GM18909 (cell line): ENCODE results near the gene ABCG1.

Experiments
- ATAC-seq: cut with Tn5 transposase; IDR thresholded peaks from one replicate; pipeline ENCODE4 v1.9.1; 2021; ENCODE audit warnings: mild to moderate bottlenecking; ENCODE audit not compliant: unreplicated experiment, poor library complexity

Gene ABCG1

DNA sequence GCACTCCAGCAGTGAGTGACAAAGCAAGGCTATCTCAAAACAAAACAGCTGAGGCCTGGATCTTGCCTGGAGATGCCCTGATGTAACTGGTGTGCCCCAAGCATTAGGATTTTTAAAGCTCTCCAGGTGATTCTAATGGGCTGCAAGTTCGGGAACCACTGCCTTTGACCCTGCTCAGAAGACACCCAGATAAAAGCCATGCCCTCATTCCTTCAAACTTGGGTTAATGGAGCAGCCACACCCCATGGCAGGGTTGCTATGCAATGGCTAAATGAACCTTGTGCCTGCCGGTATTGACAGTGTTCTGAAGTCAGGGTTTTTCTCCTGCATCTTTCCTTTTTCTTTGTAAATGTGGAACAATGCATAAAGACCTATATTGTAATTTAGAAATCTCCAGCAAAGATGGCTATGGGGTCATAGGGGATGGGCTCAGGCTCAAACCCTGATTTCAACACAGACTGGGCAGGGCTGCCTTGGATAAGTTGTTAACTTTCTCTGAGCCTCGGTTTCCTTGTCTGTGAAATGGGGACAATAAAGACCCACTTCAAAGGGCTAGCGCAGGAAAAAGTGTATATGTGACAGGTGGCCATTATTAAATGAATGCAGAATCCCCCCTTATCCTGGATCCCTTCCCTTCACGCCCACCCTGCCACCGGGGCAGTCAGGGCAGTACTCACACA, 95.8 kb downstream of the ABCG1 start:
- ATAC-seq = no peak

DNA sequence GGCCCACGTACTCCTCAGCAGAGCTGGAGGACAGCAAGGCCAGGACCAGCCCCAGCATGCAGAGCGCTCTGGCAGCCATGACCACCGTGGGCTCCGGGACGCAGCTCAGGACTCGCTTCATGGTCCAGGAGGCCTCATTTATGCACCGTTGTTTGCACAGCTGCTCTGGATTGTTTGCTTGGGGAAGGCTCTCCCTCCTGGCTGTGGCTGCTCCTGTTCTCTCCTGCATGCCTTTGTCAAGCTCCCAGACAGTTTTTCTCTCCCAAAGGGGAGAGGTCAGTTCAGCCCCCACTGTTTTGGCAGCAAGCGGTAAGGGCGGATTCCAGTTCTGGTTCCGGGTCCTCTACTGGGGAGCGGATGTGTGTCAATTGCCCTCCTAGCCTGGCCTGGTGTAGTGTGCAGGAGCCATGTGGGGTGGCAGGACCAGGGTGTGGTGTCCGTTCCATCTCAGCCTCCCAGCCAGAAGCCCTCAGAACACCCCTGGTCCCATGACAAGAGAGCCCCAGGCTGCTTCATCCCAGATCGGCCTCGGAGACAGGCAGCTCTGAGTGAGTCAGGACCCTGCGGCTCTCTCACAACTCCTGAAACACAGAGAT, 96.5 kb downstream of the ABCG1 start, which contains the start of gene TFF3:
TSS of gene TFF3 (minus strand) at position 114 of the 596 bp plus-strand sequence. CDS start at position 79, 35 bp downstream.
- no peak for ATAC-seq

DNA sequence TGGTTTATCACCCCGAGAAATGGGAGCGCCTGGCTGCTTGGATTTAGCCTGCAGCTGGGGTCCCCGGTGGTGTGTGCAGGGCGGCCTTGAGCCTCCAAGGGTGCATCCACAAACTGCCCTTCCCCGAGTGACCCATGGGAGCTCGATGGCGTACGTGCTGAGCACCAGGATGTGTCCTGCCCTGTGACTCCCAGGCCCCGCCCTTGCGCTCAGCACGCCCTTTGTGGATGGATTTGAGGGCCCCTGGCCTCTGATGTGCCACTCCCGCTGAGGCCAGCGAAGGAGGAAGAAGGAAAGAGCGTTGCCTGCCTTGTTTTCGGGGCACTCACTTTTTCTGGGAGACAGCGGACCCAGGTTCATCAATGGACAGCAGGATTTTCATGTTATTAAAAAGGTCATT, 98.0 kb downstream of the ABCG1 start:
- no peak for ATAC-seq

- ATAC-seq = no peak
Measured at GRCh38 chr21:42317341-42317741, 98.4 kb downstream of the ABCG1 start.

GRCh38 chr21:42317826-42318746, 99.1 kb downstream of the ABCG1 start:
- no peak for ATAC-seq

DNA sequence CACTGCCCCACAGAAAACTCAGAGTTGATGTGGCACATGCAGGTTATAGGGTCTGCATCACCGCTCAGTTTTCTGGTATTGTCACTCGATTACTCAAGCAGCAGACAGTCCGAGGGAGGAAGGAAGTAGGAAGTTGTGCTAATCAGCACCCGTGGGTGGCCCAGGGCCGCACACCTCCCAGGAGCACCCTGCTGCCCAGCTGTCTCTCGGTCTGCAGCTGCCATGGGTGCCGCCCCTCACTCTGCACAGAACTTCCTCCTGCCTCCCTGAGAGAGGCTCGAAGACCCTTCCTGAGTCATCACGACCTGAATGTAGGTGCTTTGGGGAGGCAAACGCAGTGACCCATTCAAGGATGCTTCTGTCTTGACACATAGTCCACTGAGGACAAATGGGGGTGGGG, 100.4 kb downstream of the ABCG1 start:
- ATAC-seq = no peak

- ATAC-seq = no peak
Measured at GRCh38 chr21:42319851-42320572, 101.1 kb downstream of the ABCG1 start.

- no peak for ATAC-seq
Measured at GRCh38 chr21:42320791-42321190, 101.9 kb downstream of the ABCG1 start.

- ATAC-seq = no peak
Measured at GRCh38 chr21:42321231-42321630, 102.3 kb downstream of the ABCG1 start.

DNA sequence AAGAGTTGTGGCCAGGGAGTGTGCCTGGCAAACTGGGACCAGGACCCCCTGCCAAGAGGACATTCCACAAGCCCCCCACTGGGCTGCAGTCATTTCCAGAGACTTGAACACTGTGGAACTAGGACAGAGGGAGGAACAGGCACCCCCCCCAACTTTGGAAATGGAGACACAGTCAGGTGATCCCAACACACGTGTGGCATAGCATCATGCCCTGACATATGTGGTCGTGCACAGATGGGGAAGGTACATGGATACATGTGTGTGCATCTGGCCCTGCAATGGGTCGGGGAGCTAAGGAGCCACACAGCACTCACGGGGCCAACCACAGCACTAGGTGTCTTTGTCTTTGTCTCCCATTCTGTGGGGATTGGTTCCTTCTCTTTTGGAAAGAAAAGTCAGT, 102.9 kb downstream of the ABCG1 start:
- ATAC-seq = no peak

- ATAC-seq = no peak
Measured at GRCh38 chr21:42324896-42325295, 106.0 kb downstream of the ABCG1 start.

- no peak for ATAC-seq
Measured at GRCh38 chr21:42330380-42331371, 111.7 kb downstream of the ABCG1 start.

DNA sequence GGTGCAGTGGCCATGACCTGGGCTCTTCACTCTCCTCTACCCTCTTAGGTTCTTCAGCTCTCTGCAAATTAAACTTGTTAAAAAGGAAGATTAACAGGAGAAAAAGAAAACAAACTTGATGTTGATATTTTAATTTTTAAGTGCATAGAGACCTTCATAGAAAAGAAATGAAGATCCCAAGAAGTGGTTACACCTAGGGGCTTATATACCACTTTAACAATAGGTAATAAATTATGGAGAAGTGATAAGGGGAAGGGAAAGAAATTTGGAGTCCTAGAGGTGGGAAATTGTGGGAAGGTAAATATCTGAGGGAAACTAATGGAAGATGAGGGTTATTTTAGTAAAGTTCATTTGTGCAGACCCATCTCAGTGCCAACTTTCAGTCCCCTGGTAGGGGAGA, 112.7 kb downstream of the ABCG1 start:
- no peak for ATAC-seq

DNA sequence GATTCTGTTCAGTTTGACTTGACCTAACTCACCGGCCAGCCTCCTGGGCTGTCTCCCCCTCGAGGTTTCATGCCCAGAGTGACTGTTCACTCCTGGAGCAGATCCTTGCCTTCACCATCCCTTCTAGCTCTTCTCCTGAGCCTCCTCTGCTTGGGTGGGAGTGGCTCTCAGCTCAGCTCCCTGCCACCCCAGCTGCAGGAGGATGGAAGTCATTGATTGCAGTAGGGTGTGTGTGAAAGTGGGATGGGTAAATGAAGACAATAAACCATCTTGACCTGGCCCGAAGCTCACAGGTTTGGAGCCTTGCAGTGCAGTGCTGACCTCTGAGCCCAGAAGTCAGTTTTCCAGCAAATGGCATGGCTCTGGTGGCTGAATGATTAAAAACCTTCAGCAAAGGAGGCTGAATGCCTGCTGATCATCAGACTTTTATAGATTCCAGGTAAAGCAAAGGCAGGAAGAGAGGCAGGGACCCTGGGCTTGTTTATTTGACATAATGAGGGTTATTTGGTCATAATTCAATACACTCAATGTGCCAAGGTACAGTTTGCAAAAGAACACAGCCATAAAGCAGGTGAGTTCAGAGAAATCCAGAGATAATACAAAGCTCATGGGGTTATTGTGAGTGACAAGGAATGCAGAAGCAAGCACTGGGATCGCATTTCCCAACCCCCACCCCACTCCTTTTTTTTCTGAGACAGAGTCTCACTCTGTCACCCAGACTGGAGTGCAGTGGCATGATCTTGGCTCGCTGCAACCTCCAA, 113.8 kb downstream of the ABCG1 start:
- no peak for ATAC-seq

- no peak for ATAC-seq
Measured at GRCh38 chr21:42336054-42336453, 117.1 kb downstream of the ABCG1 start.

DNA sequence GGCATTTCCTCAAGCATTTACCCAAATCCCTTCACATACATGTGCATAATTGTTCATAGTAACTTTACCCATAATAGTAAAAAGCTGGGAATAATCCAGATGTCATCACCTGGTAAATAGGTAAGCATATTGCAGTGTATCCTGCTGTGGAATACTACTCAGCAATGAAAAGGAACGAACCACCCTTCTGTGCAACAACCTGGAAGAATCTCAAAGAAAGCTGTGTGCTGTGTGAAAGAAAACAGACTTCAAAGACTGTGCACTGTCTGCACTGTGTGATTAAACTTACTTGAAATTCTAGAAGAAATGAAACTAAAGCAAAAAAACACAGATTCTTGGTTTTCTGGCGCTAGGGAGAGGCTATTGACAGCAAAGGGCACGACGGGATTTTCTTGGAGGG, 118.3 kb downstream of the ABCG1 start:
- no peak for ATAC-seq

GRCh38 chr21:42337830-42338728, 119.1 kb downstream of the ABCG1 start:
- ATAC-seq = no peak
